Activated CD4-positive, alpha-beta memory T cell treated with anti-CD3 and anti-CD28 coated beads for 36 hours (primary cell): ENCODE data around the gene CHIC1. TPM values are rescaled to one million over a fixed set of nuclear protein-coding genes. Genes with fewer than 3 reads are reported as not detected.
"Not testable (repeated sequence)": the region's sequence is repeated elsewhere in the genome, so short reads cannot be mapped to it uniquely, and the experiment has no call there.

Source experiments
- CTCF ChIA-PET: fragments of 350-600 bp; sonication (Branson Sonifier 250); formaldehyde crosslinking; loops from one replicate; lab custom pipeline; 2021; ENCODE audit warnings: antibody characterized with exemption, inconsistent platforms; lab: Charles Lee
- POLR2A ChIA-PET: fragments of 350-600 bp; sonication (Branson Sonifier 250); formaldehyde crosslinking; loops from one replicate; lab custom pipeline; 2021; ENCODE audit warnings: antibody characterized with exemption; lab: Charles Lee
- DNase-seq: peaks from one replicate; pipeline ENCODE4 v3.0.0-alpha.2; 2020
- H3K27ac Mint-ChIP-seq: one replicate; pipeline ENCODE4 v1.8.0; 2021; ENCODE audit warnings: mixed read lengths
- H3K27me3 Mint-ChIP-seq: one replicate; pipeline ENCODE4 v1.8.0; 2021; ENCODE audit warnings: mixed read lengths
- H3K36me3 Mint-ChIP-seq: one replicate; pipeline ENCODE4 v1.8.0; 2021; ENCODE audit warnings: mixed read lengths
- H3K4me1 Mint-ChIP-seq: one replicate; pipeline ENCODE4 v1.8.0; 2021; ENCODE audit warnings: low read depth, mixed read lengths
- H3K4me3 Mint-ChIP-seq: one replicate; pipeline ENCODE4 v1.8.0; 2021; ENCODE audit warnings: mild to moderate bottlenecking, mixed read lengths
- H3K9me3 Mint-ChIP-seq: one replicate; pipeline ENCODE4 v1.8.0; 2021; ENCODE audit warnings: mixed read lengths
- intact Hi-C: fragments of 100-400 bp; cut with micrococcal nuclease; formaldehyde crosslinking; loops from one replicate; pipeline ENCODE4 v1.15.1; 2023
- total RNA-seq, 2 experiments: library from RNA; stranded (reverse); gene quantifications; one replicate each; pipeline ENCODE4 v1.2.3, GENCODE V29; 2021

Gene CHIC1
- total RNA-seq, 2 experiments from 2014 or later: 3.6 to 3.8 TPM

DNA sequence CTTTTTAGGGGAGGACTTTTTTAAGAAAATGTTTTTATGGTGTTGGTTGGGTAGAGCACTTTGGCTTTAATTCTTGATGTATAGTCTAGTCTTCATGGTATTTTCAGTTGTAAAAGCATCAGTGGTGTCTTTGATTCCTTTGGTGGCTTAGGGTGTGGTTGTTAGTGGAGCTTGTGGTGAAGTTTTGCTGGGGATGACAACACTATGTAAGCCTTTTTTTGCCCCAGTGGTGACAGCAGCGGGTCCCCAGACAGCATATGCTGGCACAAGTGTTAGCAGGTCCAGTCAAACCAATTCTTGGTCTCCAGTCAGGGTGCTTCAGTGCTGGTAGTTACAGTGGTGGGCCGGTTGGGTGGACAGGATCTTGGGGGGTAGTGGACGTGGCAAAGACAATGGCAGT is 52.0 kb downstream of the CHIC1 start:
- CTCF ChIA-PET: no interaction called here
- H3K9me3 Mint-ChIP-seq: peaks cover 24% of the 10 kb centered on the region
- no peak for DNase-seq
- H3K4me1 Mint-ChIP-seq: peaks cover 21% of the 10 kb centered on the region
- peaks cover 50% of the 10 kb centered on the region for H3K36me3 Mint-ChIP-seq
- no peaks in the 10 kb centered on the region for H3K27me3 Mint-ChIP-seq
- POLR2A ChIA-PET: no interaction called here
- intact Hi-C loops: no loop called here
- no peak overlapping the region for H3K4me3 Mint-ChIP-seq
- H3K27ac Mint-ChIP-seq: no peak overlapping the region

DNA sequence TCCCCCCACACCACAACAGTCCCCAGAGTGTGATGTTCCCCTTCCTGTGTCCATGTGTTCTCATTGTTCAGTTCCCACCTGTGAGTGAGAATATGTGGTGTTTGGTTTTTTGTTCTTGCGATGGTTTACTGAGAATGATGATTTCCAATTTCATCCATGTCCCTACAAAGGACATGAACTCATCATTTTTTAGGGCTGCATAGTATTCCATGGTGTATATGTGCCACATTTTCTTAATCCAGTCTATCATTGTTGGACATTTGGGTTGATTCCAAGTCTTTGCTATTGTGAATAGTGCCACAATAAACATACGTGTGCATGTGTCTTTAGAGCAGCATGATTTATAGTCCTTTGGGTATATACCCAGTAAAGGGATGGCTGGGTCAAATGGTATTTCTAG is 78.7 kb downstream of the CHIC1 start:
- Mint-ChIP-seq H3K9me3 (peaks cover 53% of the 10 kb centered on the region), H3K36me3 (peaks cover 64% of the 10 kb centered on the region)
- CTCF ChIA-PET, H3K4me1 Mint-ChIP-seq, DNase-seq, intact Hi-C loops, H3K27ac Mint-ChIP-seq, H3K27me3 Mint-ChIP-seq, H3K4me3 Mint-ChIP-seq, POLR2A ChIA-PET: not testable (repeated sequence)

DNA sequence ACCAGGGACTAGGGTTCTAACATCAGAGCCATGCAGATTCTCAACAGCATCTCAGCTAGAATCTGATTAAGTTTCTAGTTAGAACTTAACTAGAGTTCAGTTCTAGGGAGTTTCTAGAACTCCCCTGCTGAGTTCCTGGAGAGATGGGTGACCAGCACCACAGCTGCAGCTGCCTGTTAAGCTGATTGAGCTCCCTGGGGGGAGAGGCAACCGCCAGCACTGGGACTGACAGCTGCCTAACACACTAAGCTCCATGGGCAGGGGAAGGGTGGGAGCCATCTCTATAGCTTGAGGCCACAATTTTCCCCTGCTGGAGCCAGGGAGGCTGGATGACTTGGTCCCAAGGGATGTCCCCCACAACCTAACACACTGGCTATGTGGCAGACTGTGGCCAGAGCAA is 84.2 kb downstream of the CHIC1 start:
- no peak overlapping the region for H3K27ac Mint-ChIP-seq
- H3K9me3 Mint-ChIP-seq: peaks cover 27% of the 10 kb centered on the region
- intact Hi-C loops: no loop called here
- H3K36me3 Mint-ChIP-seq: peaks cover 24% of the 10 kb centered on the region
- ChIA-PET CTCF (no interaction called here), POLR2A (no interaction called here)
- no peaks in the 10 kb centered on the region for H3K4me1 Mint-ChIP-seq
- no peak for DNase-seq
- no peaks in the 10 kb centered on the region for H3K27me3 Mint-ChIP-seq
- no peak overlapping the region for H3K4me3 Mint-ChIP-seq

DNA sequence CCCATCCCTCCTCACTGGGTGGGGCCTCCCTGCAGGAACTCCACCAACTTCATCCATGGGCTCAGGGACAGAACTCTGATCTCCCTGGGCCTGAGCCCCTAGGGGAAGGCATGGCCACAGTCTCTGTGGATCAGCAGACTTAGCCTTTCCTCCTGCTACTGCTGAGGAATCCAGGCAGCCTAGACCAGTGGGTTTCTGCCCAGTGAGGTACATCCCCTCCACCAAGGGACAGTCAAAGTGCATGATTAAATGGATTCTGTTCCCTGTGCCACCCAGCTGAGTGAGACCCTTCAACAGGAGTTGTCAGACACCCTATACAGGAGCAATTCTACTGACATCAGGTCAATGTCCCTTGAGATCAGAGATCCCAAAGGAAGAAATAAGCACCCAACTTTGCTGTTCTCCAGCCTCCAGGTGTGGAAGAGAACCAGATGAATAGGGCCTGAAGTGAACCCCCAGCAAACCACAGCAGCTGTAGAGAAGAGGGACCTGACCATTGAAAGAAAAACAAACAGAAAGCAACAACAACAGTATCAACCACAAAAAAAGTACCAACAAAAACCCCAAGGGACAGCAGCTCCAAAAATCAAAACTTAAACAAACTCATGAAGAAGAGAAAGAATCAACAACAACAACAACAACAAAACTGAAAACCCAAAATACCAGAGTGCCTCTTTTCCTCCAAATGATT is 84.8 kb downstream of the CHIC1 start:
- no peak for DNase-seq
- H3K4me3 Mint-ChIP-seq: no peak overlapping the region
- H3K9me3 Mint-ChIP-seq: peaks cover 32% of the 10 kb centered on the region
- peaks cover 24% of the 10 kb centered on the region for H3K36me3 Mint-ChIP-seq
- CTCF ChIA-PET: no interaction called here
- intact Hi-C loops: no loop called here
- H3K27ac Mint-ChIP-seq: no peak overlapping the region
- POLR2A ChIA-PET: no interaction called here
- H3K27me3 Mint-ChIP-seq: no peaks in the 10 kb centered on the region
- H3K4me1 Mint-ChIP-seq: no peaks in the 10 kb centered on the region

DNA sequence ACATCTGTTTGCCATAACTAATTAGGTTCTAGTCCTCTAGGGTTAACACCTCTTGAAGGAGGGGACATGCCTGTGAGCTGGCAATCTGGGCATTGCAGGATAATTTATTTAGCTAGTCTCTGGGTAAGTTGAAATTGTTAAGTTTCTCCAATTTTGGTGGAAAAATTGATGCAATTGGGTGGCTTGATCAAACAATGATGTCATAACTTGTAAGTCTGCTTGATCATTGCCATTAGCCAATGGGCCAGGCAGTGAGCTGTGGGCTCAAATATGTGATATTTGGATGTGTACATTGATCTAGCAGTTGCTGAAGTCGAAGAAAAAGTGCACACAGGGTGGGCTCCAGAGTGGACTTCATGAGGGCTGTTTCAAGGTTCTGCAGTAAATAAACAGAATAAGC is 98.3 kb downstream of the CHIC1 start:
- CTCF ChIA-PET, H3K4me3 Mint-ChIP-seq, POLR2A ChIA-PET, H3K27ac Mint-ChIP-seq, H3K27me3 Mint-ChIP-seq, H3K4me1 Mint-ChIP-seq, DNase-seq, intact Hi-C loops: not testable (repeated sequence)
- Mint-ChIP-seq H3K9me3 (peaks cover 37% of the 10 kb centered on the region), H3K36me3 (peaks cover 33% of the 10 kb centered on the region)

DNA sequence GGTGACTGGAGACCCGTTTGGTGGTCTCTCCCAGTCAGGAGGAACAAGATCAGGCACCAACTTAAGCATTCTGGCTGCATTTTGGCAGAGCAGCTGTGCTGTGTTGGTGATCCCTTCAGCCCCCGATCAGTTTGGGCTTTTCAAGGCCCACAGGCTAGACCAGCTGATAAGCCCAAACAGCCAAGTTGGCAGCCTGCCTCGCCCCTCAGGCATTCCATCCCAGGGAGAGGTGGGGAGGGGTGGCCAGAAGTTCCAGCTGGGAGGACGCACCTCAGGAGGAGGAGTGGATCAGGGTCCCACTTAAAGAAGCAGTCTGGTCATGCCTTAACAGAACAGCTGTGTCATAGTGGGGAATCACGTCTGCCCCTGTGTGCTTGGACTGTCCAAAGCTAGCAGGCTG is 105.8 kb downstream of the CHIC1 start:
- CTCF ChIA-PET: no interaction called here
- Mint-ChIP-seq H3K27me3 (no peaks in the 10 kb centered on the region), H3K27ac (no peak overlapping the region), H3K9me3 (peaks cover 42% of the 10 kb centered on the region), H3K36me3 (peaks cover 31% of the 10 kb centered on the region), H3K4me1 (no peaks in the 10 kb centered on the region), H3K4me3 (no peak overlapping the region)
- DNase-seq: no peak
- intact Hi-C loops: no loop called here
- POLR2A ChIA-PET: no interaction called here

DNA sequence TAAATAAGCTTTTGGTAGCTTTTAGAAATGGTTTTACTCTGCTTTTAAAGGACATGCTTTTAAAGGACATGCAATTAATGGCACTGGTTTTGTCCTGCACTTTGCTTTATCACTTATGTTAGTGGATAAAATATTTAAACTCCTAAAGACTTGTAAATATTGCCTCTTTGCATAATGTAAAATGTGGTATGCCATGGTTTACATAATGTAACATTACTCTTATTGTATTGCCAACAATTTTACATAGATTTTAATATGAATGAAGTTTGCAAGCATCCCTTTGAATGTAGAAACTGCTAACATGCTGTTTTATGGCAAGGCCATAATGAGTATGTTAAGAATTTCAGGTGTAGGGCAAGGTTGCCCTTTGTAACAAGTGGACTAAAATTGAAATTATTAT is 118.4 kb downstream of the CHIC1 start:
- ChIA-PET POLR2A (no interaction called here), CTCF (no interaction called here)
- no peak for DNase-seq
- Mint-ChIP-seq H3K27me3 (no peaks in the 10 kb centered on the region), H3K4me3 (no peak overlapping the region), H3K9me3 (peaks cover under 1% of the 10 kb centered on the region), H3K27ac (no peak overlapping the region), H3K4me1 (no peaks in the 10 kb centered on the region), H3K36me3 (peaks cover 23% of the 10 kb centered on the region)
- intact Hi-C loops: no loop called here

DNA sequence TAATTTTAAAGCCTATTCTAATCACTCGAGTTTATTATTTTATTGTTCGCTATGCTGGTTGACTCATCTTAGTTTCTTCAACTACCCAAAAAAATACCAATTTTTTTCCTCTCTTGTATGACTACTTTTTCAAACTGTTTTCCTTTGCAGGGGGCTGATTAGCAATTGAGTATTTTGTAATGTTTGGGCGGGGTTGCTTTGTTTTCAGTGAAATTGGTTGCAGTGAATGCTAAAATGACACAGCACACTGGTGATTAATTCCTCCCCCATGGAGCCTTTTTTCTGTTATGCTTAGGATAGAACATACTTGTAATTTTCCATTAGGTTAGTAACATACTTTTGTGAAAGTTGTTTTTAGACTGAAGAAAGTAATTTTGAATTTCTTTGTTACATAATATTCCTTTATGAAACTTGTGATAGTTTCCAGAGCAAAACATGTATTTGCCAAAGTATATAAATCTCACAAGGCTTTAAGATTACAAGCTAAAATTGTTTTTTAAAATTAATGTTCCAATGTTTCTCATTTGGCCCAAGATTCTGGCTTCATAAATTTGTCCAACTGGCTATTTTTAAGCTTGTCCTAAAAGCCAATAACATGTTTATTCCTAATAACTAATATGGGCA is 120.4 kb downstream of the CHIC1 start:
- Mint-ChIP-seq H3K9me3 (peaks cover 2% of the 10 kb centered on the region), H3K4me1 (no peaks in the 10 kb centered on the region), H3K27ac (no peak overlapping the region), H3K4me3 (no peak overlapping the region), H3K36me3 (peaks cover 34% of the 10 kb centered on the region), H3K27me3 (no peaks in the 10 kb centered on the region)
- intact Hi-C loops: no loop called here
- no peak for DNase-seq
- ChIA-PET CTCF (no interaction called here), POLR2A (no interaction called here)

DNA sequence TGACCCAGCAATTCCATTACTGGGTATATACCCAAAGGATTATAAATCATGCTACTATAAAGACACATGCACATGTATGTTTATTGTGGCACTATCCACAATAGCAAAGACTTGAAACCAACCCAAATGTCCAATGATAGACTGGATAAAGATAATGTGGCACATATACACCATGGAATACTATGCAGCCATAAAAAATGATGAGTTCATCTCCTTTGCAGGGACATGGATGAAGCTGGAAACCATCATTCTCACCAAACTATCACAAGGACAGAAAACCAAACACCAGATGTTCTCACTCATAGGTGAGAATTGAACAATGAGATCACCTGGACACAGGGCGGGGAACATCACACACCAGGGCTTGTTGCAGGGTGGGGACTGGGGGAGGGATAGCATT is 144.0 kb downstream of the CHIC1 start:
- H3K36me3 Mint-ChIP-seq, H3K4me1 Mint-ChIP-seq, POLR2A ChIA-PET, H3K27ac Mint-ChIP-seq, intact Hi-C loops, H3K4me3 Mint-ChIP-seq, H3K27me3 Mint-ChIP-seq, DNase-seq, CTCF ChIA-PET: not testable (repeated sequence)
- peaks cover 50% of the 10 kb centered on the region for H3K9me3 Mint-ChIP-seq

DNA sequence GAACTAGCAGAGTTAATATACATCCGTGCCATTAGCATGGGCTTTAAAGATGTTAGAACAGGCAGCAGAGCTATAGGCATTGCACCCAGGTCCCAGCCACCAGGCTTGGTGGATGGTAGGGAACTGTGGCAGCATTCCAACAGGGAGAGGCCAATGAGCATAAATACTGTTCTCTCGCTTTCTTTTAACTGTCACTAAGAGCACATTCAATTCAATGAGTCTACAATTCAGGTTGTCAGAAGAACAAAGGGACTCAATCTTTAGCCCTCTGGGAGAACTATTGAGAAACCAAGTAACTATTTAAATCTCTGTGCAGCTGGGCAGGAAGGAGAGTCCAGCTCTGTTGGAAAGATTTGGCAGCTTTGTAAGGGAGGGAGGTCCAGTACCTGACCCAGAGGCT is 165.6 kb downstream of the CHIC1 start:
- no peaks in the 10 kb centered on the region for H3K4me1 Mint-ChIP-seq
- H3K9me3 Mint-ChIP-seq: no peaks in the 10 kb centered on the region
- CTCF ChIA-PET: no interaction called here
- H3K4me3 Mint-ChIP-seq: no peak overlapping the region
- POLR2A ChIA-PET: no interaction called here
- no peak overlapping the region for H3K27ac Mint-ChIP-seq
- intact Hi-C loops: no loop called here
- H3K36me3 Mint-ChIP-seq: no peaks in the 10 kb centered on the region
- no peak for DNase-seq
- H3K27me3 Mint-ChIP-seq: no peaks in the 10 kb centered on the region

Other genes starting within 250 kb of the CHIC1 start
- gene CDX4, start 116.1 kb upstream of the CHIC1 start, total RNA-seq: not detected